ENCODE data around the gene YWHAG. TPM values are rescaled to one million over a fixed set of nuclear protein-coding genes. Genes with fewer than 3 reads are reported as not detected.

The YWHAG gene
- total RNA-seq, 1 experiment from 2014 or later = 241 TPM

- no peak overlapping the region for H3K4me3 Mint-ChIP-seq
- TF ChIP-seq CTCF (conservative IDR thresholded peaks at IDR 0.05) = no peak
- Histone ChIP-seq H2BK5ac (ENCODE audit: insufficient read length, low read length) (no peak overlapping the region), H2AK5ac (ENCODE audit: insufficient read length, low read length) (no peak overlapping the region), H3K9me3 (ENCODE audit: control insufficient read depth, low read depth, low read length) (no peaks in the 10 kb centered on the region), H2BK120ac (ENCODE audit: low read depth, low read length, poor library complexity, severe bottlenecking) (no peak overlapping the region), H4K20me1 (ENCODE audit: control insufficient read depth, insufficient read depth, insufficient read length) (no peaks in the 10 kb centered on the region), H3K9ac (ENCODE audit: extremely low read depth, insufficient read length, low read length) (no peak overlapping the region), H3K79me1 (ENCODE audit: insufficient read depth, low read depth, low read length, poor library complexity, severe bottlenecking) (no peaks in the 10 kb centered on the region), H2BK20ac (ENCODE audit: low read depth, low read length, poor library complexity, severe bottlenecking) (no peak overlapping the region), H4K91ac (ENCODE audit: insufficient read length, low read depth, low read length) (no peak overlapping the region), H2BK12ac (ENCODE audit: insufficient read length, low read depth, low read length) (no peak overlapping the region), H3K23me2 (ENCODE audit: insufficient read length, low read depth, low read length, poor library complexity, severe bottlenecking) (no peaks in the 10 kb centered on the region), H3K79me2 (ENCODE audit: insufficient read depth, low read length) (no peaks in the 10 kb centered on the region), H3T11ph (ENCODE audit: low read length) (no peak overlapping the region), H2AFZ (ENCODE audit: low read length) (no peak overlapping the region), H3K27ac (ENCODE audit: insufficient read length, low read depth, low read length) (no peak overlapping the region), H2BK15ac (ENCODE audit: low read depth, low read length) (no peak overlapping the region), H3K4me2 (ENCODE audit: insufficient read depth, insufficient read length, low read length) (no peak overlapping the region), H4K8ac (replicated peaks; ENCODE audit: insufficient read length, low read depth, low read length) (no peak overlapping the region), H3K27me3 (ENCODE audit: insufficient read depth, low read length) (no peaks in the 10 kb centered on the region), H4K5ac (ENCODE audit: insufficient read length, low read depth, low read length) (no peak overlapping the region), H3K56ac (ENCODE audit: insufficient read length, low read depth, low read length) (no peak overlapping the region), H3K4ac (ENCODE audit: low read depth, low read length) (no peak overlapping the region), H3K23ac (ENCODE audit: insufficient read length, low read depth, low read length) (no peak overlapping the region), H3K14ac (ENCODE audit: insufficient read depth, low read length) (no peak overlapping the region), H3K4me1 (ENCODE audit: insufficient read depth, low read length) (peaks cover 5% of the 10 kb centered on the region; the same call in 1 of the 2 replicates), H3K18ac (ENCODE audit: insufficient read length, low read depth, low read length) (no peak overlapping the region)
- no peaks in the 10 kb centered on the region; a peak in 1 of 7 replicates for H3K36me3 Mint-ChIP-seq (ENCODE audit: insufficient read depth in 1 of 3, low read depth in 3 of 3)
- no peak for DNase-seq
- WGBS (ENCODE audit: extremely low coverage, insufficient read length, low lambda C conversion rate) = no CpG with 5 or more reads among the region's 9 CpGs
- peaks cover 21 to 31% of the 10 kb centered on the region in 2 experiments for H3K4me1 Mint-ChIP-seq
- no peaks in the 10 kb centered on the region; a peak in 1 of 5 replicates for H3K9me3 Mint-ChIP-seq
- no peaks in the 10 kb centered on the region for H3K27me3 Mint-ChIP-seq (ENCODE audit: low read depth)
- peak overlapping the region in 2 of 3 experiments; percentile 24 to 45; a peak in 2 of 7 replicates for H3K27ac Mint-ChIP-seq
These were observed 46.9 kb upstream of the YWHAG start for GRCh38 chr7:76405738-76406137.
